NCI-H446 treated with DMSO at 0.1 percent for 48 hours (cell line): ENCODE data around the gene HES1.
"Not testable (repeated sequence)": the region's sequence is repeated elsewhere in the genome, so short reads cannot be mapped to it uniquely, and the experiment has no call there.

Experiments used
- DNase-seq: peaks from one replicate; lab custom pipeline; 2025; lab: John Stamatoyannopoulos, UW

The HES1 gene

GRCh38 chr3:194128202-194128918 lies 7.6 kb upstream of the HES1 start:
- DNase-seq = no peak

- DNase-seq = not testable (repeated sequence)
These were observed 7.0 kb upstream of the HES1 start for GRCh38 chr3:194128919-194129295.

- no peak for DNase-seq
These were observed 6.3 kb upstream of the HES1 start for GRCh38 chr3:194129581-194130133.

DNA sequence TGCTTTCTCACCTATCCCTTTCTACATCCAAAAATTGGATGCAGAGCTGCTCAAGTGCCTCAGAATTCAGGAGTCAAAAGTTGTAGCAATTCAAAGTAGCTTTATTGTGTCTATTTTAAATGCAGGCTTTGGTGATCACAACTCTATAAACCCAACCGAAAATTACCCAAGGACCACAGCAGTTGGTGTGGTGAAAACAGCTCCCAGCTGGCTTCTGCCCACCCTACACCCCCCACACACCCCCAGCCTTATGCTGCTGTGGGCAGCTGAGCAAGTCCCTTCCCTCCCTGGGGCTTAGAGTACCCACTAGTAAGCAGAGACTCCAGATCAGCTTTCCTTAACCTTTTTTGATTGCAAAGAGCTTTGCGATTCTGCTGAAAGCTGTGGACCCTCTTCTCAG lies 5.8 kb upstream of the HES1 start:
- DNase-seq = no peak

DNA sequence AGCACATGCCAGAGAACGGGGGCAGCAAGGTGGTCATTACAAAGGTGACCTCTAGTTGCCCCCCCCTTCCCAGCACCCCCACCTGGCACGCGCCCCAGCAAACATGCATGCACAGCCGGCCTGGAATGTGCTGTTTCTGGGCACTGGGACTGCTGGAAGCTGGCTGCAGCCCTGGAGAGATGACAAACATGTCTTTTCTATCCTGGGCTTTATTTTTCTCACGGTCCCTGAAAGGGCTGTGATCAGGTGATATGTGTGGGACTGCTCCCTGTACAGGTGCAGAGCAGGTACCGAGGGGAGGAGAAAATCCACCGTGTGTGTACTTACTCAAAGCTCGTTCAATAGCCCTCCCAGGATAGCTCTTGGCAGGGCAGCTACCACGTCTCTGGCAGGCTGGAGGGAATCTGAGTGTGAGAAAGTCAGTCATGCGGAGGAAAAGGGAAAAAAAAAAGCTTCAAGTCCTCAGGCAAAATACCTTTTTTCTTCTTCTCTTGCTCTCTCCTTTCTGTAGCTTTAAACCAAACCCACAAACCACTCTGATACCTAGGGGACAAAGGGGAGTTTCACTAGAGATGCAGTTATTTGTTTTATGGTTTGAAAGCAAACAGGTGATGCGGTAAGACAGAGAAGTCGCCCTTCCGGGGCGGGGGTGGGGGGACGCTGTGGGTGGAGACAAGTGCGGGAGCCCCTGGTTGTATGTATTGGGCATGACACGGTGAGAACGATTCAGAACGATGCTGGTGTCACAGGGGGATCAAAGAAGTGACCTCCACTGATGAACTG lies 5.0 kb upstream of the HES1 start:
- DNase-seq = peak; percentile 21

DNA sequence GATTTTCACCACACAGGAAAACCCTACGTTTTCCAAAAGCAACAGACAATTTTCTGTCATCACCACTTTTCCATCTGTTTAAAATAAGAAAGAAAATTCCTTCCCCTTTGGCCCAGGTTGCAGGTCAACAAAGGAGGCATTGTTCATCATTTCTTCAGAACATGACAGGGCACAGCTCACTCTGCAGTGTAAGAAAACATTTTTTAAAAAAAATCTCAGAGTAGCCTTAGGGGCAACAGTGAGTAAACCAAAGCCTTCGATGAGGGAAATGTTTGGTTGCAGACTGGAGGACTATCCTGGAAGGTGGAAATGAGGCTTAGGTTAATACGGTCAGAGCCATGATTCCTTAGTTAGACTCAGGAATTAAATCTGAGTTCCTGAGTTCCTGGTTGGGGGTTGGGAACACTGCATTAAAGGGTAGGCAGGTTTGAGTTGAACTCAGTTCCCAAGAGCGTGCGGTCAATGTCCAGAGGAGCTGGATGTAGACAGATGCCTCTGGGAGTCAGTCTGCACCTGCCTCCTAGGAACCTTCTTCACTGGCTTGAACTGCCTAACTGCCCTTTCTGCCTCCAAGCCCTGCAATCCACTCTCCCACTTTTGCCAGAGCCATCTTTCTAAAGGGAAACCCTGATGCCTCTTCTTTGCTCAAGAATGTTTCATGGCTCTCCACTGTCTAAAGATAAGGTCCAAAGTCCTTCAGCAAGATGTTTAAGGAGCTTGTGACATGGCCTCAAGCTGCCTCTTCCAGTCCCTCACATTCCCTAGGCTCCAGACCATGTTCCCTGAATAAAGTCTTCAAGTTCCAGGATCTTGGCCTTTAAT lies 3.3 kb upstream of the HES1 start:
- DNase-seq = no peak

- DNase-seq = no peak
These were observed 2.2 kb upstream of the HES1 start for GRCh38 chr3:194133661-194134230.

GRCh38 chr3:194134231-194134756 lies 1.7 kb upstream of the HES1 start:
- DNase-seq = no peak

DNA sequence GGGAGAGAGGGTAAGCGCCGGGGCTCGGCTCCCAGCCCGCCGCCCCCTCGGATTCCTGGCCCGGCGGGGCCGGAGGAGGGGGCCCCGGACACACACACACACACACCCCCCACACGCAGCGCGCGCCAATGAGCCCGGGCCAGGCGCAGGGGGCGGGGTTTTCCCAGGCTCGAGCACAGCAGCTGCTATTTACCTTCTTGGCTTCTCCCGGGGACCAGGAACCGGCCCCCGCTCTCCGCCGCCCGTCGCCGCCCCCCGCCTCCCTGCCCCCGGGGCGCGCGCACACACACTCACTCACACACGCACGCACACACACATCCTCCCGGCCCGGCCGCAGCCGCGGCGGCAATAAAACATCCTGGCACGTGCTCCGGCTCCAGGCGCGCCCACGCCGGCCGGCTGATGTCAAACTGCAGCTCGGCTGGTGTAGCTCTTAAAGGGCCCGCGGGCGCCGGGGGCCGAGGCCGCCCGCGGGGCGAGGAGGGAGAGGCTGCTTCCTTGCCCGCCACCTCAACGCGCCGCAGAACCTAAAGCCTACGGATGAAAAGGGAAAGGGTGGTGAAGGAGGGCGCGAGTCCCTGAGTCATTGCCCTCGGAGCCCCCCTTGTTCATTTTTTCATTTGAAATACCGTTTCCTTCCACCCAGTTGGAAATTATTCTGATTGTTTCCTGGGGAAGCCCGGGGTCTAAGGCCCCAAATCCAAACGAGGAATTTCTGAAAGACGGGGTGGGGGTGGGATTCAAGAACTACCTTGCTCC lies 1.0 kb upstream of the HES1 start:
- DNase-seq = peak; percentile 65

DNA sequence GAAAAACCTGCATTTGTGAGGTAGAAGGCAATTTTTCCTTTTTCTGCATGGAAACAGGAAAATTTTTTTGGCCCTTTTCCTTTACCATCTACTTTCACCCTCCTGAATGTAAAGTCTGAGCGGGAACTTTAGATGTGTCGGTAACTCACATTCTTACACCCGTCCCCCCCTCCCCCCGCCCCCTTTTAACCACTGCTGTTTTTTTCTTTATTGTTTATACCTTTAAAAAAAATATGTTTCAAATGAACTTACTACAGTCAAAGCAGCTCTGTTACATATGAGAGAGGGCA lies 487 bp upstream of the HES1 start:
- no peak for DNase-seq

DNA sequence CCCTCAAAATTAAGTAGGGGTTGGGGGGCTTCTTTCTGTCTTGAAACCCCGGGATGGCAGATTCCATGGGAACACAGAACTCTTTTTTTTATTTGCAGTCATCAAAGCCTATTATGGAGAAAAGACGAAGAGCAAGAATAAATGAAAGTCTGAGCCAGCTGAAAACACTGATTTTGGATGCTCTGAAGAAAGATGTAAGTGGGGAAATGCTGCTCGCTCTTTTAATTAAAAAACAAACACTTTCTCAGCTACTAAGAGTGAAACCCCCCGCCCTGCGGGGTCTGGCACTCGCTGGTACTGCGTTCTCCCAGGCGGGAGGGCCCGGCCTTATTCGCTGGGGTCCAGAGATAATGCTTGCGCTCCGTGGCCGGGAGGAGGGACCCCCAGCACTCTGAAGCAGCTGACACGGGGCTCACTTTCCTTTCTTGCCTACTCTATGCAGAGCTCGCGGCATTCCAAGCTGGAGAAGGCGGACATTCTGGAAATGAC lies 615 bp downstream of the HES1 start:
- DNase-seq = no peak

- DNase-seq = no peak
These were observed 1.1 kb downstream of the HES1 start for GRCh38 chr3:194137008-194137505.

- no peak for DNase-seq
These were observed 1.8 kb downstream of the HES1 start for GRCh38 chr3:194137506-194138474.

DNA sequence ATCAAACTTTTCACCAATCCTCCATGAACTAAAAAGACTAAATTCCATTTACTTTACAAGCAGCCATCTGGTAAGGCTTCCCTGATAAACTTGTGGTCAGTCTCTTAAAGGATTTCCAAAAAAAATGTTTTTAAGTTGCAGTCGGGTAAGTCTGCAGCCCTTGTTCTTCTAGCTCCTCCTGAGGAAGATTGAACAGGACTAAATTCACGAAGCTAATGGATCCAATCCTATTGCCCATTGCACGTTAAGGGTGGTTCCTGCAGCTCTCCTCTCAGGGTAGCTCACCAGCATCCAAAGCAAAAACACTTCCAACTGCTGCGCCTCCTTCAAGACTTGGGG lies 2.8 kb downstream of the HES1 start:
- DNase-seq = no peak

DNA sequence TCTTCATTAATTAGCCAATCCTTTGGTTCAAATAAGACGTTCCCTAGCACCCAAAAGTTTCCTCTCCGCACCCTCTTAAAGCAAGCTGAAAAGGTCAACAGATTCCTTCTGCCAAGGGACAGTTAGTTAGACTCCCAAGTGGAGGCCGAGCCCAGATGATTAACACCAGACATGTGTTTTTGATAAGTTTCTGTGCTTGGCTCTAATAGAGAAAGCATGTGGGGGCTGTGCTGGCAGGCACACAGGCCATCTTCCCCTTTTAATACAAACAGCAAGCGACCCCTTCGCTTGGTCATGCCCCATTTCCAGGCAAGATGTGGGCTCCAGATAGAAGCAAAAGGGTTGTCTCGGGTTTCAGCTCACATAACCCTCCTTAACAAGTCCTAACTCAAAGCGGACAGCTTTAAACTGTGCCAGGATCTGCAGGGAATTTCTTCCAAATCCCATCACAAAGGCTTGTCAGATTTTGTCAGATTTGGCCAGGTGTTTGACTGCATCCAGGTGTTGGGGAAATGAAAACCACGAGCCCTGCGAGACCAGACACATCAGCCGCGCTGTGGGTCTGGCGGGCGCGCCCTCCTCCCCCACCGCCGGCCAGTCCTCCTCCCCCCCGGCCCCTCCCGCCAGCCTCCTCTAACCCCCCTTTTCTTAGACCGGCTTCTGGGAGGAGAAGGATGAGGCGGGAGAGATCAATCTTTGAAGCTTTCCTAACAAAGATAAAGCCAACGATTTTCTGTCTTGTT lies 3.3 kb downstream of the HES1 start:
- DNase-seq = no peak

DNA sequence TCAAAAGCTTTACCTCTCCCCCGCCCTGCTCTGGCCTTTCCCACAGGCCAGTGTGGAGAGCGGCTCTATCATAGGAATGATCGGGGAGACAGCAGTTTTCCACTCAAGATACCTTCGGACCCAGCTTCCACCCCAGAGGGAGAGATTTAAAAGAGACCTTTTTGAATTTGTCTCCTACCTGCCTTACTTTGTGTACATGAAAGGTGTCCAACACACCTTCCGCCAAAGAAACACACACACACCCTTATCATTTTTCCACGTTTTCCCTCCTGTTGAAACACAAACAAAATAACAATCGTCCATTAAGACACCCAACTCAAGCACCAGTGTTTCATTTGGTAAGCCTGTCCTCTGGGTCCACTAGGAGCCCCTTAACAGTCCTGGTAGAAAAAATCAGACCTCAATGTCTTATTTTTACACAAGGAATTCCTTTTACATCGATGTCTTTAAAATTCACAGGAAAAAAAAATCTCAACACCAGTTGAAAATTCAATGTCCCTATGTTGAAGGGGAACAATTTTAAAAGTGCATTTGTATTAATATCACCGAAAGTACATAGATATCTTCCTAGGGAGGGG lies 4.0 kb downstream of the HES1 start:
- DNase-seq = no peak

GRCh38 chr3:194140520-194141414 lies 4.8 kb downstream of the HES1 start:
- no peak for DNase-seq
